MM.1S (cell line): ENCODE data around the gene KLHL13.

Source experiments
- DNase-seq: peaks from one replicate; pipeline ENCODE4 v3.0.0-alpha.2; 2015
- H2AFZ ChIP-seq: fragments of 300-600 bp; sonication (generic); 2 replicates; pipeline ENCODE4 v1.6.0; 2016; ENCODE audit warnings: antibody characterized with exemption, low read length
- H3F3A ChIP-seq: fragments of 300-600 bp; sonication (generic); 2 replicates; pipeline ENCODE4 v1.6.1; 2016; ENCODE audit warnings: mild to moderate bottlenecking, antibody characterized with exemption, low read length, moderate library complexity, mixed read lengths; ENCODE audit not compliant: insufficient read depth
- H3K27ac ChIP-seq: fragments of 300-600 bp; sonication (generic); 2 replicates; pipeline ENCODE4 v1.5.1; 2016; ENCODE audit warnings: mild to moderate bottlenecking, low read length
- H3K27me3 ChIP-seq: fragments of 300-600 bp; sonication (generic); replicated peaks from 2 replicates; pipeline ENCODE4 v1.6.0; 2016; ENCODE audit warnings: low read length; ENCODE audit not compliant: insufficient read depth
- H3K36me3 ChIP-seq: fragments of 300-600 bp; sonication (generic); replicated peaks from 2 replicates; pipeline ENCODE4 v1.6.1; 2016; ENCODE audit warnings: mild to moderate bottlenecking, low read length, mixed read lengths; ENCODE audit not compliant: insufficient read depth
- H3K4me1 ChIP-seq: fragments of 300-600 bp; sonication (generic); 2 replicates; pipeline ENCODE4 v1.6.1; 2016; ENCODE audit warnings: low read length, mixed read lengths
- H3K4me2 ChIP-seq: fragments of 300-600 bp; sonication (generic); 2 replicates; pipeline ENCODE4 v1.6.0; 2016; ENCODE audit warnings: low read depth, low read length
- H3K4me3 ChIP-seq: fragments of 300-600 bp; sonication (generic); 2 replicates; pipeline ENCODE4 v1.5.1; 2016; ENCODE audit warnings: low read length, mixed read lengths
- H3K79me2 ChIP-seq: fragments of 300-600 bp; sonication (generic); 2 replicates; pipeline ENCODE4 v1.6.1; 2016; ENCODE audit warnings: mixed run types, low read length, mixed read lengths
- H3K9ac ChIP-seq: fragments of 300-600 bp; sonication (generic); 2 replicates; pipeline ENCODE4 v1.6.1; 2016; ENCODE audit warnings: low read length, mixed read lengths
- H3K9me2 ChIP-seq: fragments of 300-600 bp; sonication (generic); replicated peaks from 2 replicates; pipeline ENCODE4 v1.6.1; 2016; ENCODE audit warnings: mild to moderate bottlenecking, low read length, mixed read lengths; ENCODE audit not compliant: insufficient read depth
- H3K9me3 ChIP-seq: fragments of 300-600 bp; sonication (generic); replicated peaks from 2 replicates; pipeline ENCODE4 v1.6.1; 2016; ENCODE audit warnings: mild to moderate bottlenecking, low read length, mixed read lengths; ENCODE audit not compliant: insufficient read depth
- H4K20me1 ChIP-seq: fragments of 300-600 bp; sonication (generic); 2 replicates; pipeline ENCODE4 v1.6.1; 2016; ENCODE audit warnings: mild to moderate bottlenecking, low read length, moderate library complexity, mixed read lengths; ENCODE audit not compliant: insufficient read depth
- EZH2 ChIP-seq: fragments of 300-600 bp; sonication (generic); optimal IDR thresholded peaks from 2 replicates; pipeline ENCODE3; 2017; ENCODE audit warnings: low read depth, mild to moderate bottlenecking, antibody characterized with exemption, low read length, mixed read lengths
- EZH2phosphoT487 ChIP-seq: fragments of 300-600 bp; sonication (generic); IDR thresholded peaks from 2 replicates; pipeline ENCODE4 v1.6.1; 2018; ENCODE audit warnings: antibody characterized with exemption, low read length
- TF ChIP-seq, protein P1 (sequence below): fragments of 300-600 bp; sonication (generic); IDR thresholded peaks from 2 replicates; pipeline ENCODE4 v1.5.1; 2016; ENCODE audit warnings: antibody characterized with exemption, low read length, mixed read lengths

The KLHL13 gene

DNA sequence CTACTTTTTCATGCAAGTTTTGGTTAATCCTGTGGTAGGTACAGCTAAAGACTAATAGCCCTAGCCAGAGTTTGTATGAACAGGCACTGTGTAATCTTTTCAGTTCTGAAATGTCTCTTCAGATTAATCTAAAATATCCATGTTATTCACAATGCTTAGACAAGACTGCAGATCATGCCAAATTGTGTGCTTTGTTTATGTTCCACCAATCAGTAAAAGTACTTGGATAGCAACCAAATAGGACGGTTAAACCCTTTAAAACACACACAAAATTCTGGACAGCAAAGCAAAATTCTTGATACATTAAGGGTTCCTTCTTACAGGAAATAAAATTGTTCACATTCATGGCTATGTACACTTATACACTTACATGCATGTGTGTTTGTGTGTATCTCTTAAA is 139.1 kb downstream of the KLHL13 start:
- Histone ChIP-seq H2AFZ (no peak overlapping the region), H3K4me3 (no peak overlapping the region), H4K20me1 (no peaks in the 10 kb centered on the region), H3K27me3 (no peaks in the 10 kb centered on the region), H3K9ac (no peak overlapping the region), H3F3A (no peaks in the 10 kb centered on the region), H3K9me2 (no peaks in the 10 kb centered on the region), H3K9me3 (no peaks in the 10 kb centered on the region), H3K4me2 (no peak overlapping the region), H3K27ac (no peak overlapping the region), H3K79me2 (no peaks in the 10 kb centered on the region), H3K4me1 (no peaks in the 10 kb centered on the region), H3K36me3 (no peaks in the 10 kb centered on the region)
- DNase-seq = no peak
- TF ChIP-seq EZH2 (no peak), EZH2phosphoT487 (no peak)
- TF ChIP-seq, protein P1, sequence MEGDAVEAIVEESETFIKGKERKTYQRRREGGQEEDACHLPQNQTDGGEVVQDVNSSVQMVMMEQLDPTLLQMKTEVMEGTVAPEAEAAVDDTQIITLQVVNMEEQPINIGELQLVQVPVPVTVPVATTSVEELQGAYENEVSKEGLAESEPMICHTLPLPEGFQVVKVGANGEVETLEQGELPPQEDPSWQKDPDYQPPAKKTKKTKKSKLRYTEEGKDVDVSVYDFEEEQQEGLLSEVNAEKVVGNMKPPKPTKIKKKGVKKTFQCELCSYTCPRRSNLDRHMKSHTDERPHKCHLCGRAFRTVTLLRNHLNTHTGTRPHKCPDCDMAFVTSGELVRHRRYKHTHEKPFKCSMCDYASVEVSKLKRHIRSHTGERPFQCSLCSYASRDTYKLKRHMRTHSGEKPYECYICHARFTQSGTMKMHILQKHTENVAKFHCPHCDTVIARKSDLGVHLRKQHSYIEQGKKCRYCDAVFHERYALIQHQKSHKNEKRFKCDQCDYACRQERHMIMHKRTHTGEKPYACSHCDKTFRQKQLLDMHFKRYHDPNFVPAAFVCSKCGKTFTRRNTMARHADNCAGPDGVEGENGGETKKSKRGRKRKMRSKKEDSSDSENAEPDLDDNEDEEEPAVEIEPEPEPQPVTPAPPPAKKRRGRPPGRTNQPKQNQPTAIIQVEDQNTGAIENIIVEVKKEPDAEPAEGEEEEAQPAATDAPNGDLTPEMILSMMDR = no peak

DNA sequence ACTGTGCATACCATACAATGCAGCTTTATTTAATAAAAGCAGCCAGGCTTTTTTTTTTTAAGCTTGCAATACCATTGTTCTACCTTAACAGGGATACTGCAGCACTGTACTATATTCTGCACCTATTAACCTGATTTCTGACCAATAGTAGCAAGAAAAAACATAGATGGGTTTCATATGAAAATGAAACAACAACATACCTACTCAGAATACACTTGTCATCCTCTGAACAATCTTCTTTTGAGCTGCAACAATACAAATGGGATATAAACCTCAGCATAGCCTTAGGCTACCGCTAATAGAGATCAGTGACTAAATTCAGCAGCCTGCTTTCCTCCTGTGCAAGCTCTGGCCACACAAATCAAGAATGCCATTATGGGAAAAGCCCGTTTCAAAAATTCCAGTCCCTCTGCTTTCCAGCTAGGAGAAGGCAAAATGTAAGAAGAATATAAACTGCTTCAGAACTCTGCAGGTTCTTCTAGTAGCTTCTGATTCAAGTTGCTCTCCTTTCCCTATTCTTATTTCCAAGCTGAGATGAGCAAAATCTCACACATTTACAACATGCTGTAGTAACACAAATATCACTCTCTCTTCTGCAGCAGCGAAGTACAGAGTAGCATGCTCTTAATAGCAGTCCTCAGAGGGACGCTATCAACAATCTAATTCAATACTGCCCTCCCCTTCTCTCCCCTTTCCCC is 143.4 kb downstream of the KLHL13 start:
- H3K27me3 ChIP-seq = no peaks in the 10 kb centered on the region
- no peak overlapping the region for H2AFZ ChIP-seq
- TF ChIP-seq EZH2 (no peak), EZH2phosphoT487 (no peak)
- TF ChIP-seq, protein P1 = no peak
- no peak overlapping the region for H3K9ac ChIP-seq
- no peaks in the 10 kb centered on the region for H4K20me1 ChIP-seq
- no peaks in the 10 kb centered on the region for H3K9me3 ChIP-seq
- no peak overlapping the region for H3K27ac ChIP-seq
- H3F3A ChIP-seq = no peaks in the 10 kb centered on the region
- no peaks in the 10 kb centered on the region for H3K9me2 ChIP-seq
- no peaks in the 10 kb centered on the region for H3K36me3 ChIP-seq
- no peaks in the 10 kb centered on the region for H3K79me2 ChIP-seq
- DNase-seq = peak; percentile 10
- H3K4me1 ChIP-seq = no peaks in the 10 kb centered on the region
- H3K4me2 ChIP-seq = no peak overlapping the region
- no peak overlapping the region for H3K4me3 ChIP-seq

DNA sequence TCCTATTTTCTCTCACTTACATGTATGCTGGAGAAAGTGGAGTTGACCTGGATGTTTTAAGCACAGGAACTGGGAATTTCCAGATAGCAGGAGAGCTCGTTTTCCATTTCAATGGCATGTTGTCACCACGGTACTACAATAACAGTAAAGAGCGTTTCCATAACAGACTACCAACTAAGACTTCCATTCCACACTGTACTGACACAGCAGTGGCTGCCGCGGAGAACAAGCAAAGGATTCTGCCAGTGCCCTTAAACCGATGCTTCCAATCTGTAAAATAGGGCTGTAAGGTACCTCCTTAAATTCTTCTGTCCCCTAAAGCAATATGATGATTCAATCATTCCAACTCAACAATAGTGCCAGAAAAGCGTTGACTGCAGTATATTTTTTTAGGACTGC is 143.9 kb downstream of the KLHL13 start:
- TF ChIP-seq EZH2 (no peak), EZH2phosphoT487 (no peak)
- TF ChIP-seq, protein P1 = no peak
- Histone ChIP-seq H3K36me3 (no peaks in the 10 kb centered on the region), H3K79me2 (no peaks in the 10 kb centered on the region), H3K9me2 (no peaks in the 10 kb centered on the region), H3K27me3 (no peaks in the 10 kb centered on the region), H3K9me3 (no peaks in the 10 kb centered on the region), H2AFZ (no peak overlapping the region), H3K9ac (no peak overlapping the region), H3K4me2 (no peak overlapping the region), H3K4me3 (no peak overlapping the region), H3F3A (no peaks in the 10 kb centered on the region), H4K20me1 (no peaks in the 10 kb centered on the region), H3K4me1 (no peaks in the 10 kb centered on the region), H3K27ac (no peak overlapping the region)
- no peak for DNase-seq
